Neural cell (in vitro differentiated cells): ENCODE measurements around the gene USP6NL. TPM values are rescaled to one million over a fixed set of nuclear protein-coding genes. Genes with fewer than 3 reads are reported as not detected.

Source experiments
- H2AFZ ChIP-seq: fragments of 200-600, 300-800 bp; sonication (generic), shearing (Covaris generic); 2 replicates; pipeline ENCODE4 v1.6.0; 2014; ENCODE audit warnings: low read depth, mild to moderate bottlenecking, antibody characterized with exemption, low read length, moderate library complexity
- H3F3A ChIP-seq: fragments of 200-600 bp; shearing (Covaris generic); 2 replicates; pipeline ENCODE4 v1.6.1; 2016; ENCODE audit warnings: mild to moderate bottlenecking, moderate library complexity, mixed read lengths, antibody characterized with exemption, low read length; ENCODE audit not compliant: insufficient read depth, poor library complexity, severe bottlenecking
- H3K27ac ChIP-seq: fragments of 200-600, 300-800 bp; sonication (generic), shearing (Covaris generic); 2 replicates; pipeline ENCODE4 v1.5.1; 2014; ENCODE audit warnings: mild to moderate bottlenecking, low read length, moderate library complexity
- H3K27me3 ChIP-seq: fragments of 300-800, 200-600 bp; sonication (generic), shearing (Covaris generic); 2 replicates; pipeline ENCODE4 v1.6.0; 2014; ENCODE audit warnings: mild to moderate bottlenecking, low read depth, low read length, moderate library complexity; ENCODE audit not compliant: insufficient read depth
- H3K36me3 ChIP-seq: fragments of 300-800, 200-600 bp; sonication (generic), shearing (Covaris generic); 2 replicates; pipeline ENCODE4 v1.5.1; 2014; ENCODE audit warnings: mild to moderate bottlenecking, antibody characterized with exemption, low read length, moderate library complexity; ENCODE audit not compliant: insufficient read depth
- H3K4me2 ChIP-seq: fragments of 300-800, 200-600 bp; sonication (generic), shearing (Covaris generic); 2 replicates; pipeline ENCODE4 v1.6.0; 2014; ENCODE audit warnings: mild to moderate bottlenecking, low read length
- H3K4me3 ChIP-seq: fragments of 300-800, 200-600 bp; sonication (generic), shearing (Covaris generic); 2 replicates; pipeline ENCODE4 v1.5.1; 2014; ENCODE audit warnings: mild to moderate bottlenecking, low read length, moderate library complexity
- H3K79me2 ChIP-seq: fragments of 200-600 bp; shearing (Covaris generic); replicated peaks from 2 replicates; pipeline ENCODE4 v1.6.0; 2014; ENCODE audit warnings: mild to moderate bottlenecking, low read length, moderate library complexity; ENCODE audit not compliant: insufficient read depth
- H3K9ac ChIP-seq: fragments of 300-800, 200-600 bp; sonication (generic), shearing (Covaris generic); 2 replicates; pipeline ENCODE4 v1.6.1; 2016; ENCODE audit warnings: mild to moderate bottlenecking, low read length, mixed read lengths
- H3K9me2 ChIP-seq: fragments of 200-600 bp; shearing (Covaris generic); 2 replicates; pipeline ENCODE4 v1.6.1; 2016; ENCODE audit warnings: mild to moderate bottlenecking, low read length, mixed read lengths; ENCODE audit not compliant: insufficient read depth
- H3K9me3 ChIP-seq: fragments of 200-600, 300-800 bp; sonication (generic), shearing (Covaris generic); 2 replicates; pipeline ENCODE4 v1.6.1; 2016; ENCODE audit warnings: mild to moderate bottlenecking, mixed run types, low read length, moderate library complexity, mixed read lengths
- H4K20me1 ChIP-seq: fragments of 200-600 bp; shearing (Covaris generic); 2 replicates; pipeline ENCODE4 v1.6.1; 2016; ENCODE audit warnings: mild to moderate bottlenecking, mixed run types; ENCODE audit not compliant: insufficient read depth
- EP300 ChIP-seq: fragments of 450-650 bp; conservative IDR thresholded peaks from 2 replicates; pipeline ENCODE4 v1.6.1; 2014; ENCODE audit warnings: antibody characterized with exemption, mild to moderate bottlenecking, moderate library complexity; ENCODE audit not compliant: poor library complexity, severe bottlenecking
- EZH2 ChIP-seq: fragments of 200-600, 300-800 bp; shearing (Covaris generic), sonication (generic); IDR thresholded peaks from 2 replicates; pipeline ENCODE4 v1.6.1; 2014; ENCODE audit warnings: antibody characterized with exemption, low read length, borderline replicate concordance, mild to moderate bottlenecking; ENCODE audit not compliant: insufficient read depth, poor library complexity, severe bottlenecking
- MXI1 ChIP-seq: fragments of 450-650 bp; conservative IDR thresholded peaks from 2 replicates; pipeline ENCODE4 v1.6.1; 2014; ENCODE audit warnings: antibody characterized with exemption, mild to moderate bottlenecking; ENCODE audit not compliant: poor library complexity, severe bottlenecking
- POLR2AphosphoS5 ChIP-seq: IDR thresholded peaks from 2 replicates; pipeline ENCODE4 v1.6.1; 2012
- RAD21 ChIP-seq: fragments of 450-650 bp; conservative IDR thresholded peaks from 2 replicates; pipeline ENCODE4 v1.6.1; 2014; ENCODE audit warnings: antibody characterized with exemption, mild to moderate bottlenecking, moderate library complexity
- SMC3 ChIP-seq: fragments of 450-650 bp; conservative IDR thresholded peaks from 2 replicates; pipeline ENCODE4 v1.6.1; 2014; ENCODE audit warnings: antibody characterized with exemption, mild to moderate bottlenecking, moderate library complexity; ENCODE audit not compliant: poor library complexity
- TAF1 ChIP-seq: IDR thresholded peaks from 2 replicates; pipeline ENCODE4 v1.6.1; 2012; ENCODE audit warnings: low read depth
- polyA plus RNA-seq: library from polyadenylated mRNA; depleted of rRNA; stranded (reverse); fragments of >200 nt; gene quantifications from 2 replicates; pipeline ENCODE4 v1.2.3, GENCODE V29; 2014
- TF ChIP-seq, protein P1 (sequence below): fragments of 450-650 bp; IDR thresholded peaks from 2 replicates; pipeline ENCODE4 v1.5.1; 2014; ENCODE audit warnings: antibody characterized with exemption, mild to moderate bottlenecking, moderate library complexity; ENCODE audit not compliant: poor library complexity, severe bottlenecking
- TF ChIP-seq, protein P2 (sequence below): IDR thresholded peaks from 2 replicates; pipeline ENCODE4 v1.6.1; 2012; ENCODE audit warnings: borderline replicate concordance

USP6NL gene
- polyA plus RNA-seq, 1 donor from 2014 or later = 39.9 TPM

DNA sequence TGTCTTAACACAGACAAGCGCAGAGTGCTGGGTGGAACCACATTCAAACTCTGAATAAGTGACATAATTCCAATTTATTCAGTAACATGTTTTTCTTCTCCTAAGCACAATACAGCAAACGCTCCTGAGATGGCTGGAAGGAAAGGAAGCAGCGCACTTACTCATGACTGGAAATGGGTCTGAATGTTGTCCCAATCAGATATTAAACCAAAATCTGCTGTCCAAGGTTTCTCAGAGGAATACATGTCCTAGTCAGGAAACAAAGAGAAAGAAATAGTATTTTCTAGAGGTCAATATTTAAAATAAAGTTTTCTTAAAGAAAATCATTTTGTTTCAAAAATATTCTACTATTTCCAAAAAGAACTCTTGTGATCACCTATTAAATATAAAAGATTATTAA is 14.0 kb downstream of the USP6NL start:
- H3K4me3 ChIP-seq = no peak overlapping the region
- no peaks in the 10 kb centered on the region for H3F3A ChIP-seq
- no peak for TF ChIP-seq EP300
- TF ChIP-seq, protein P1, sequence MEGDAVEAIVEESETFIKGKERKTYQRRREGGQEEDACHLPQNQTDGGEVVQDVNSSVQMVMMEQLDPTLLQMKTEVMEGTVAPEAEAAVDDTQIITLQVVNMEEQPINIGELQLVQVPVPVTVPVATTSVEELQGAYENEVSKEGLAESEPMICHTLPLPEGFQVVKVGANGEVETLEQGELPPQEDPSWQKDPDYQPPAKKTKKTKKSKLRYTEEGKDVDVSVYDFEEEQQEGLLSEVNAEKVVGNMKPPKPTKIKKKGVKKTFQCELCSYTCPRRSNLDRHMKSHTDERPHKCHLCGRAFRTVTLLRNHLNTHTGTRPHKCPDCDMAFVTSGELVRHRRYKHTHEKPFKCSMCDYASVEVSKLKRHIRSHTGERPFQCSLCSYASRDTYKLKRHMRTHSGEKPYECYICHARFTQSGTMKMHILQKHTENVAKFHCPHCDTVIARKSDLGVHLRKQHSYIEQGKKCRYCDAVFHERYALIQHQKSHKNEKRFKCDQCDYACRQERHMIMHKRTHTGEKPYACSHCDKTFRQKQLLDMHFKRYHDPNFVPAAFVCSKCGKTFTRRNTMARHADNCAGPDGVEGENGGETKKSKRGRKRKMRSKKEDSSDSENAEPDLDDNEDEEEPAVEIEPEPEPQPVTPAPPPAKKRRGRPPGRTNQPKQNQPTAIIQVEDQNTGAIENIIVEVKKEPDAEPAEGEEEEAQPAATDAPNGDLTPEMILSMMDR = no peak
- TF ChIP-seq POLR2AphosphoS5 = no peak
- no peak for TF ChIP-seq TAF1
- no peak for TF ChIP-seq RAD21
- TF ChIP-seq MXI1 = no peak
- TF ChIP-seq, protein P2, sequence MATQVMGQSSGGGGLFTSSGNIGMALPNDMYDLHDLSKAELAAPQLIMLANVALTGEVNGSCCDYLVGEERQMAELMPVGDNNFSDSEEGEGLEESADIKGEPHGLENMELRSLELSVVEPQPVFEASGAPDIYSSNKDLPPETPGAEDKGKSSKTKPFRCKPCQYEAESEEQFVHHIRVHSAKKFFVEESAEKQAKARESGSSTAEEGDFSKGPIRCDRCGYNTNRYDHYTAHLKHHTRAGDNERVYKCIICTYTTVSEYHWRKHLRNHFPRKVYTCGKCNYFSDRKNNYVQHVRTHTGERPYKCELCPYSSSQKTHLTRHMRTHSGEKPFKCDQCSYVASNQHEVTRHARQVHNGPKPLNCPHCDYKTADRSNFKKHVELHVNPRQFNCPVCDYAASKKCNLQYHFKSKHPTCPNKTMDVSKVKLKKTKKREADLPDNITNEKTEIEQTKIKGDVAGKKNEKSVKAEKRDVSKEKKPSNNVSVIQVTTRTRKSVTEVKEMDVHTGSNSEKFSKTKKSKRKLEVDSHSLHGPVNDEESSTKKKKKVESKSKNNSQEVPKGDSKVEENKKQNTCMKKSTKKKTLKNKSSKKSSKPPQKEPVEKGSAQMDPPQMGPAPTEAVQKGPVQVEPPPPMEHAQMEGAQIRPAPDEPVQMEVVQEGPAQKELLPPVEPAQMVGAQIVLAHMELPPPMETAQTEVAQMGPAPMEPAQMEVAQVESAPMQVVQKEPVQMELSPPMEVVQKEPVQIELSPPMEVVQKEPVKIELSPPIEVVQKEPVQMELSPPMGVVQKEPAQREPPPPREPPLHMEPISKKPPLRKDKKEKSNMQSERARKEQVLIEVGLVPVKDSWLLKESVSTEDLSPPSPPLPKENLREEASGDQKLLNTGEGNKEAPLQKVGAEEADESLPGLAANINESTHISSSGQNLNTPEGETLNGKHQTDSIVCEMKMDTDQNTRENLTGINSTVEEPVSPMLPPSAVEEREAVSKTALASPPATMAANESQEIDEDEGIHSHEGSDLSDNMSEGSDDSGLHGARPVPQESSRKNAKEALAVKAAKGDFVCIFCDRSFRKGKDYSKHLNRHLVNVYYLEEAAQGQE = no peak
- no peak for TF ChIP-seq EZH2
- TF ChIP-seq SMC3 = no peak
- H2AFZ ChIP-seq = no peak overlapping the region
- H3K27me3 ChIP-seq = no peaks in the 10 kb centered on the region
- H3K4me2 ChIP-seq = no peak overlapping the region
- peaks cover 69% of the 10 kb centered on the region for H3K79me2 ChIP-seq
- H4K20me1 ChIP-seq = no peaks in the 10 kb centered on the region
- H3K9me2 ChIP-seq = no peaks in the 10 kb centered on the region
- peaks cover 2% of the 10 kb centered on the region for H3K36me3 ChIP-seq
- no peak overlapping the region for H3K27ac ChIP-seq
- H3K9ac ChIP-seq = no peak overlapping the region
- H3K9me3 ChIP-seq = no peaks in the 10 kb centered on the region

DNA sequence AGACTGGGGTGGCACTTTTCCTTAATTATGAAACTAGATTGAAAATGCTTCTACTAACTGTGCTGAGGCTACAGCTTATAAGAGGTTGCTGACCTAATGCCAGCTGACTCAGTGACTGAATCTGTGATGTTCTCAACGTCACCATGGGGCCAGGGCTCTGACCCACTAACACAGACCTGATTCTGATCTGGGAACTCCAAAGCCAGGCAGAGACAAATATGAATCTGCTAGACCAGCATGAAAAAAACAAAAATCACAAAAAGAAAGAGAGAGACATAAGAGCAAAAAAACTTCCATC is 16.1 kb downstream of the USP6NL start:
- H3K79me2 ChIP-seq = peaks cover 66% of the 10 kb centered on the region
- no peaks in the 10 kb centered on the region for H4K20me1 ChIP-seq
- no peaks in the 10 kb centered on the region for H3K27me3 ChIP-seq
- no peaks in the 10 kb centered on the region for H3K36me3 ChIP-seq
- H3K4me3 ChIP-seq = no peak overlapping the region
- TF ChIP-seq MXI1 = no peak
- TF ChIP-seq RAD21 = no peak
- TF ChIP-seq, protein P2 = no peak
- no peak for TF ChIP-seq POLR2AphosphoS5
- TF ChIP-seq, protein P1 = no peak
- TF ChIP-seq TAF1 = no peak
- TF ChIP-seq SMC3 = no peak
- TF ChIP-seq EP300 = no peak
- no peak for TF ChIP-seq EZH2
- H3K27ac ChIP-seq = no peak overlapping the region
- no peak overlapping the region for H3K4me2 ChIP-seq
- no peak overlapping the region for H3K9ac ChIP-seq
- no peaks in the 10 kb centered on the region for H3F3A ChIP-seq
- H3K9me3 ChIP-seq = no peaks in the 10 kb centered on the region
- H3K9me2 ChIP-seq = no peaks in the 10 kb centered on the region
- no peak overlapping the region for H2AFZ ChIP-seq
